IPS-15b (cell line): ENCODE measurements around the gene EFNB2.

Experiments
- H3K27me3 ChIP-seq: one replicate; pipeline ENCODE4 v1.6.1; 2013; ENCODE audit warnings: low read length; ENCODE audit not compliant: control insufficient read depth, insufficient read depth
- H3K36me3 ChIP-seq: one replicate; pipeline ENCODE4 v1.6.1; 2013; ENCODE audit warnings: low read length; ENCODE audit not compliant: control insufficient read depth, insufficient read depth
- H3K4me1 ChIP-seq: one replicate; pipeline ENCODE4 v1.6.1; 2013; ENCODE audit warnings: mild to moderate bottlenecking, low read length; ENCODE audit not compliant: control insufficient read depth, insufficient read depth
- H3K4me3 ChIP-seq: one replicate; pipeline ENCODE4 v1.5.1; 2013; ENCODE audit warnings: low read depth, low read length
- H3K9ac ChIP-seq: one replicate; pipeline ENCODE4 v1.6.1; 2013; ENCODE audit warnings: low read depth, mild to moderate bottlenecking, low read length
- H3K9me3 ChIP-seq: one replicate; pipeline ENCODE4 v1.6.1; 2013; ENCODE audit warnings: mild to moderate bottlenecking, low read length; ENCODE audit not compliant: control insufficient read depth, insufficient read depth

EFNB2 gene

GRCh38 chr13:106529415-106530170 is 5.9 kb downstream of the EFNB2 start:
- Histone ChIP-seq H3K9me3 (no peaks in the 10 kb centered on the region), H3K27me3 (peaks cover 46% of the 10 kb centered on the region), H3K4me3 (peak overlapping the region; percentile 19), H3K4me1 (peaks cover 51% of the 10 kb centered on the region), H3K36me3 (no peaks in the 10 kb centered on the region), H3K9ac (no peak overlapping the region)

GRCh38 chr13:106528718-106529414 is 6.6 kb downstream of the EFNB2 start:
- H3K4me1 ChIP-seq: peaks cover 51% of the 10 kb centered on the region
- H3K36me3 ChIP-seq: no peaks in the 10 kb centered on the region
- no peak overlapping the region for H3K9ac ChIP-seq
- H3K4me3 ChIP-seq: peak overlapping the region; percentile 19
- no peaks in the 10 kb centered on the region for H3K9me3 ChIP-seq
- peaks cover 41% of the 10 kb centered on the region for H3K27me3 ChIP-seq

- Histone ChIP-seq H3K4me1 (peaks cover 51% of the 10 kb centered on the region), H3K9ac (no peak overlapping the region), H3K4me3 (no peak overlapping the region), H3K27me3 (peaks cover 33% of the 10 kb centered on the region), H3K36me3 (no peaks in the 10 kb centered on the region), H3K9me3 (no peaks in the 10 kb centered on the region)
Observed at GRCh38 chr13:106527826-106528225, 7.6 kb downstream of the EFNB2 start.

- Histone ChIP-seq H3K4me1 (peaks cover 53% of the 10 kb centered on the region), H3K9me3 (no peaks in the 10 kb centered on the region), H3K27me3 (peaks cover 29% of the 10 kb centered on the region), H3K4me3 (no peak overlapping the region), H3K9ac (no peak overlapping the region), H3K36me3 (no peaks in the 10 kb centered on the region)
Observed at GRCh38 chr13:106527445-106527801, 8.0 kb downstream of the EFNB2 start.

- Histone ChIP-seq H3K4me1 (peaks cover 59% of the 10 kb centered on the region), H3K9ac (no peak overlapping the region), H3K36me3 (no peaks in the 10 kb centered on the region), H3K9me3 (no peaks in the 10 kb centered on the region), H3K4me3 (no peak overlapping the region), H3K27me3 (peaks cover 24% of the 10 kb centered on the region)
Observed at GRCh38 chr13:106526738-106527444, 8.6 kb downstream of the EFNB2 start.

GRCh38 chr13:106525865-106526264 is 9.6 kb downstream of the EFNB2 start:
- H3K9ac ChIP-seq: no peak overlapping the region
- peaks cover 52% of the 10 kb centered on the region for H3K4me1 ChIP-seq
- no peaks in the 10 kb centered on the region for H3K36me3 ChIP-seq
- no peak overlapping the region for H3K4me3 ChIP-seq
- H3K9me3 ChIP-seq: no peaks in the 10 kb centered on the region
- peaks cover 14% of the 10 kb centered on the region for H3K27me3 ChIP-seq

GRCh38 chr13:106524108-106524507 is 11.4 kb downstream of the EFNB2 start:
- no peak overlapping the region for H3K9ac ChIP-seq
- no peaks in the 10 kb centered on the region for H3K9me3 ChIP-seq
- peaks cover 10% of the 10 kb centered on the region for H3K27me3 ChIP-seq
- no peaks in the 10 kb centered on the region for H3K36me3 ChIP-seq
- H3K4me3 ChIP-seq: no peak overlapping the region
- H3K4me1 ChIP-seq: peaks cover 45% of the 10 kb centered on the region

GRCh38 chr13:106523576-106523975 is 11.9 kb downstream of the EFNB2 start:
- Histone ChIP-seq H3K27me3 (peaks cover 10% of the 10 kb centered on the region), H3K36me3 (no peaks in the 10 kb centered on the region), H3K4me3 (no peak overlapping the region), H3K9ac (no peak overlapping the region), H3K9me3 (no peaks in the 10 kb centered on the region), H3K4me1 (peaks cover 44% of the 10 kb centered on the region)

- no peak overlapping the region for H3K4me3 ChIP-seq
- peaks cover 41% of the 10 kb centered on the region for H3K4me1 ChIP-seq
- H3K27me3 ChIP-seq: peaks cover 10% of the 10 kb centered on the region
- peak overlapping the region; percentile 16 for H3K9ac ChIP-seq
- H3K9me3 ChIP-seq: no peaks in the 10 kb centered on the region
- no peaks in the 10 kb centered on the region for H3K36me3 ChIP-seq
Observed at GRCh38 chr13:106522898-106523525, 12.4 kb downstream of the EFNB2 start.

GRCh38 chr13:106522112-106522705 is 13.3 kb downstream of the EFNB2 start:
- no peak overlapping the region for H3K4me3 ChIP-seq
- H3K9ac ChIP-seq: no peak overlapping the region
- peaks cover 10% of the 10 kb centered on the region for H3K27me3 ChIP-seq
- no peaks in the 10 kb centered on the region for H3K9me3 ChIP-seq
- peaks cover 34% of the 10 kb centered on the region for H3K4me1 ChIP-seq
- no peaks in the 10 kb centered on the region for H3K36me3 ChIP-seq

- H3K9me3 ChIP-seq: no peaks in the 10 kb centered on the region
- H3K4me3 ChIP-seq: no peak overlapping the region
- peaks cover 6% of the 10 kb centered on the region for H3K27me3 ChIP-seq
- H3K9ac ChIP-seq: no peak overlapping the region
- no peaks in the 10 kb centered on the region for H3K36me3 ChIP-seq
- H3K4me1 ChIP-seq: peaks cover 26% of the 10 kb centered on the region
Observed at GRCh38 chr13:106521095-106521799, 14.2 kb downstream of the EFNB2 start.
